SIG-M5 treated with dmso at 0.1 percent for 504 hours (cell line): ENCODE results near the gene LRRFIP1.
"Not testable (repeated sequence)": the region's sequence is repeated elsewhere in the genome, so short reads cannot be mapped to it uniquely, and the experiment has no call there.

Experiments used
- DNase-seq: peaks from one replicate; lab custom pipeline; 2025; ENCODE audit not compliant: unreplicated experiment; lab: John Stamatoyannopoulos, UW

The LRRFIP1 gene

DNA sequence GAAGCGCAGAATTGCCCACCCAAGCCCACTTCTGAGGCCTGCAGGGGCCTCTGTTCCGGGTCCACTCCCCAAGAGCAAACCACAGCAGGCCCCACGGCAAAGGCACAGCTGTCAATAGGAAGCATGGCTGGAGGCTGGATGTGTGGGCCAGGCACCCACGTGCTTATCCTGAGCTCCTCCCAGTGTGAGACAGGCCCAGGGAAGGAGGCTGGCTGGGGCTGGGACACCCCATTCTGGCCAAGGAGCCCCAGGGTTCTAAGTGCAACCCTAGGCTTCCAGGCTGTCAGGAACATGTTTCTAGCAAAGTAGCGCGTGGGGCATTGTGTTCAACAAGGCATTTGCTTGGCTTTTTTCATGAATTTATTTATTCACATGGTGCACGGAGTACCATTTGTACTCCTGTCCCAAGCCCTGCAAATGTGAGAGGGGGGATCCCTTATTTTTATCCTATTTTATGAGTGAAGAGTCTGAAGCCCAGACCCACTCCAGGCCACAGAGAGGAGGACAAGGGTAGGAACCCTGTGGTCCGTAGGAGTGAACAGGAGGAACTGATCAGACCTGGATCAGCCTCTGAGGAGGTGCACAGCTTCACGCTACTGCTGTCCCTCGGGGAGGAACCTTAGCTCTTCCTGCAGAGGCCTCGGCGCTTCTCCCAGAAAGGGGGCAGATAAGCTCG lies 30.7 kb upstream of the LRRFIP1 start:
- DNase-seq, result no peak

DNA sequence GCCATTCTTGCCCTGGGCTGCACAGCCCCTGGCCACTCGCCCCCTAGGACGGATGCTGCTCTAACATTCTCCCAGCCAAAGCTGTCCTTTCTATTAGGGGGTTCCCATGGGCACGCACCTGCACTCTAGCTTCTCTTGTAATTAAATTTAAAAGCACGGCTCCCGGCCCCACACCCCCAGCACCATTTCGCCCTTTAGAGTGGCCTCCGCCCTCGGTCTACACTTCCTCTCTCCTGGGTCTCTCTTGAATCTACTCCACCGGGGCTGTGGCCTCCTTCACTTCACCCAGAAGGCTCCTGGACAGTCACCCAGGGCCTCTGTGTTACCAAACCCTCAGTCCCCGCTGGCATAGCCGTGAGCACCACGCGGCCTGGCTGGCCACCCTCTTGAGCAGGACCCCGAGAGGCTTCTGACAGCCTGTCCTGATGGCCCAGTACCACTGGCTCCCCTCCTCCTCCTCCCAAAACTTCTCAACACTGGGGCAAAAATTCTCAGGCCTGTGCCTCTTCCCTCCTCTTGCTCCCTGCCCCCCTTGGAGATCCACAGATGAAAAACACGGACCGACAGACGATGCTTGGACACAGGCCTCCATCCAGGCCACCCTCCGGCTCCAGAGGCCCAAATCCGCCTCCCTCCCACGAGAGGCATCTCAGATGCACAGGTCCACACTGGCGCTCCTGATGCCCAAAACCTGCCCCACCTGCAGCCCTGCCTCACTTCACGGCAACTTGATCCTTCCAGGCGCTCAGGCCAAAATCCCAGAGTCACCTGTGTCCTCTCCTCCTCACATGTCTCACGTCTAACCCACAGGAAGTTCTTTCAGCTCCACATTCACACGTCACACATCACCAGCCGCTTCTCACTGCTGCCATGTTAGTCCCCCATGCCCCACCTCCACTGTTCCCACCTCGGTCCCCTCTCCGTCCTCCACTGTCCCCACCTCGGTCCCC lies 29.9 kb upstream of the LRRFIP1 start:
- no peak for DNase-seq

DNA sequence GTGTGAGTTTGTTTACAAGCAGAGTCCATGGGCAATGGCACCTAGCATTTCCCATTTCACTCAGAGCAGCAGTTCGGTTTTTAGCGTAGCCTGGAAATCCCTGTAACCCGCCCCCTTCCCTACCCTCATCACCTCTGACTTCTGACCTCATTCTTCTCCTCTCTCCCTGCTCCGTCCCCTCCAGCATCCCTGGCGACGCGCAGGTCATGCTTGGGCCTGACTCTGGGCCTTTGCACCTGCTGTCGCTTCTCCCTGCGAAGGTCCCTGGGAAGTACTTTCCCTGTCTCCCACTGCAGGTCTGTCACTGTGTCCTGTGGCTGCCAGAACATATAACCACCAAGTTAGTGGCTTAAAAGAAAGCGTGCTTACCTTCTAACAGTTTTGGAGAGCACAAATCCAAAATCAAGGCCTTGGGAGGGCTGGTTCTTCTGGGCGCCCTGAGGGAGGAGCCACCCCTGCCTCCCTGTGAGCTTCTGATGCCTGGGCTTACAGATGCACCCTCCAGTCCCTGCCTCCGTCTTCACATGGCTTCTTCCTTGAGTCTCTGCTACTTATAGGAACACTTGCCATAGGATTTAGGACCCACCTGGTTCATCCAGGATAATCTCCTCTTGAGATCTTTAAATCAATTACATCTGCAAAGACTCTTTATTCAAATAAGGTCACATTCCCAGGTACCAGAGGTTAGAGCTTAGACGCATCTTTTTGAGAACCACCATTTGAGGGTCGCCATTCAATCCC lies 28.7 kb upstream of the LRRFIP1 start:
- no peak for DNase-seq

DNA sequence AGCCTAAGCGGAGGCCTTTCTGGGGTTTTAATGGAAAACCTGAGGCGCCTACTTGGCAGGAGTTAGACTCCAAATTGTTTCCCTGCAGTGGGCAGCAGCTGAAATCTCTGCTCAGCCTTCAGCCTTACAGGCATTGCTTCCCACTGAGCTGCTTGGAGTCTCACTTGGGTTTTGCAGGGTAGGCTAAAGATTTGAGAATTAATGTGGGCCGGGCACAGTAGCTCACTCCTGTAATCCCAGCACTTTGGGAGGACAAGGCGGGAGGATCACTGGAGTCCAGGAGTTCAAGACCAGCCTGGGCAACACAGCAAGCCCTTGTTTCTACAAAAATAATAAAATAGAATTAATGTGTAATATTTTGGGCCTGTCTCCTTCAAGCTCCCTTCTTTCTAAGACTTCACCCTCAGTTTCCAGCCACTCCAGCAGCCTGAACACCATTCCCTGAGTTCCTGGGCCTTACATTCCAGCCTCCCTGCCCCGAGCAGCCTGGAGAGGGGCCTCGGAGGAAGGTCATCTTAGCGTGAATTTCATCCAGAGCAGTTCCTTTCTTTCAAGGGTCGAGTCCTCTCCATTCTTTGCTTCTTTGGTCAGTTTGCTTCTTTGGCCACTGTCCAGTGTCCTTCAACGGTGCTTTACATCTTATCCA lies 27.8 kb upstream of the LRRFIP1 start:
- DNase-seq, result no peak

DNA sequence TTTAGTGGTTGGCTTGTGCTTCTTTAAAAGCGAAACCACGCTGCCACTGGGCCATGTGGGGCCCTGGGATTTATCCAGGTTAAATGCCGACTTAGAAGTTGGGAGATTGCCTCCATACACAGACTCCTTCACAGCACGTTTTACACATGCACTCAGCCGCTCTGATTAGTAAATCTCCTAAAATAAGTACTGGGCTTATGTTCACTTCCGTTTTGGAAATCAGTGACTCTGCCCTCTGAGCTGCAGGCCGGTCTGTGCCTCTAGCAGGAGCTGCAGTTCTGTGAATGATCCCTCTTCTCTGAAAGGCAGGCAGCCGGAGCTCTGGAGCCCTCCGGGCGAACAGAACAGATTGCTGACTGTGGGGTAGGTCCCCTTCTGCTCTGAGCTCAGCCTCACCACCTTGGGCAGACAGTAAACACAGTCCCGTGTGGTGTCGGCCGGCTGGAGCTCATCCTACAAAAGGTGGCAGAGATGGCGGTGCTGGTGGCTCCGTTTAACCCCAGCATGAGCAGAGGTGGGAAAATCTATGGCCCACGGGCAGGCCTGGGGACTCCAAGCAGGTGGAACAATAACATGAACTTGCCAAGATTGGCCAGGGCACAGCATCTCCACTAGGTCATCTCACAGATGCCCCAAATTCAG lies 27.1 kb upstream of the LRRFIP1 start:
- DNase-seq, result no peak

DNA sequence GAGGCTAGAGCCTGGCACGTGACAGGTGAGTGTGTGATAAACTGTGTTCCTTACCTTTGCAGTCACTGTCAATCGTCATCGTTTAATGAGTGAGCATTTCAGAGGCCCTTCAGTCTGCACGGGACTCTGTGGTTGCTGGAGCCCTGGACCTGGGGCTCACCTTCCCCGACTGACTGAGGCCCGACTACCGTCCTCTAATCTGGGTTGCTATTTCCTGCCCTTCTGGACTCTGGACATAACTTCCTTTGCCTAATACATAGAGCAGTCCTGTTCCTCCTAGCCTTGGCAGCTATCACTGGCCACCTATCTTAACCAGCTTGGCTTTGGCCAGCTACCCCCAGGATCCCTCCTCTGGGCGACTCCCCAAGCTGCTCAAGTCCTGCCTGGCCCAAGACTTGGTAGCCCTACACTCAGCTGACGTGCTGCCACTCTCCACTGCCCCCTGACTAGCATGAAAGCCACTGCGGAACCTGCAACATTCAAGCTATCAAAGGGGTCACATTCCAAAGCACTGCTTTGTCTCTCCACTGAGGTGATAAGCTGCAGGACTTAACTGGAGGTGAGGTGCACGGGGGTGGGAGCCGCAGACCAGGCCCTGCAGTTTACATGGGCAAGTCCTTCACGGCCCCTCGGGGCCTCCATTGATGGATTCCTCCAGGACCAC lies 25.8 kb upstream of the LRRFIP1 start:
- DNase-seq, result no peak

DNA sequence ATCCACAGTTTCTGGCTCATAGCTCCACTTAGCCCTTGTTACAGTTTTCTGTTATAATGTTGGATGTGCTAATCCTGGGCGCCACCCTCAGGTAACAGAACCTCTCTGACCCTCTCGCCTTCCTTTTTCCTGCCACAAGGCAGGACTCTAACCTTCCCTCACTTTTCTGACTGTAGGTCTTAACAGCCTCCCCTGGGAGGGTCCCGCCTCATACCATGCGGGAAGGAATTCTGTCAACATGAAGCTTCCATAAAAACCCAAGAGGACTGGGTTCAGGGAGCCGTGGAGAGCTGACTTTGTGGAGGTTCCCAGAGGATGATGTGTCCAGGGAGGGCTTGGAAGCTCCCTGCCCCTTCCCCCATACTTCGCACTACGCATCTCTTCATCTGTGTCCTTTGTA lies 25.0 kb upstream of the LRRFIP1 start:
- no peak for DNase-seq

DNA sequence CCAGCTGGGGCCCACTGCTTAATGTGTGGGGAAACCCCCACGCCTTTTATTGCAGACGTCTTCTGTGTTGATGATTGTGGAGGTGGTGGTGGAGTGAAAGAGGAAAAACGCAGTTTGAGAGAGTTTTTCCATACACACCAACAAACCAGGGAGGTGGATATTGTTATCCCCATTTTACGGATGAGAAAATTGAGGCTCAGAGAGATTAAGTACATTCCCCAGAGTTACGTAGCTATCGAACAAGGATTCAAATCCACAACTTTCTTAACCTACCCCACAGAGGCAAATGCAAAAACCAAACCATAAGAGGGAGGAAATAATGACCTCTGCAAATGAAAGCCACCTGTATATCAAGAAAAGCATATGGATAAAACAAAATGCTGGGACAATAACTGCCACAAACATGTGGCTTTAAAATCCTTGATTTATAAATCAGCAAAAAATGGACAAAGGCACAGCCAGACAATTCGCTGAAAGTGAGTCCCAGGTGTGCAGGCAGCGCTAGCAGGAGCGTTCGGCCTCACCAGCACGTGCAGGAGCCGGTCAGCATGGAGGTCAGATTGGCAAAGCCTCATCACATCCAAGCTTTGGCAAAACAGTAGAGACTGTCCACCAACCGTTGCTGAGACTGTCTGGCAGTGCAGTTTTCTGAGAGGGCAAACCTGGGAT lies 24.2 kb upstream of the LRRFIP1 start:
- no peak for DNase-seq

DNA sequence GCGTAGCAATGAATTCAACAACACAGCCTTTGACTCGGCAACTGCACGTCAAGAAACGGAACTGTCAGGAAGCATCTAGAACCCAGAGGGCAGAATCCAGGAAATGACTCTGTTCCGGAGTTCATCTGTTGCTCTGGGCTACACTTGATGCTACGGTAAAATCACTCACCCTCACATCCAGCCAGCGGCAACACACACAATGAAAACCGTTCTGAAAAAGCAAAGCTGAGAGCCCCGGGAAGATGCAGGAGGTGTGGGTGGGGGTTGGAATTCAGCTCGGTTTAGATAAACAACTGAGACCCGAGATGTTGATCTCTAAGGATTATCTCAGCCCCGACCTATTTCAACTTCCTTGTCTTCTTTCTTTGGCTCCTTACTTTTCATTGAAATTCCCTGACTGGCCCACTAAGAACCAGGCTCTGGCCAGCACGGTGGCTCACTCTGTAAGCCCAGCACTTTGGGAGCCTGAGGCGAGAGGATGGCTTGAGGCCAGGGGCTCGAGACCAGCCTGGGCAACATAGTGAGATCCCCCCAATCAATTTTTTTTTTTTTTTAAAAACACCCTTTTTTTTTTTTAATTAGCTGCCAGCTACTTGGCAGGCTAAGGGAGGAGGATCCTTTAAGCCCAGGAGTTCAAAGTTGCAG lies 23.5 kb upstream of the LRRFIP1 start:
- no peak for DNase-seq

DNA sequence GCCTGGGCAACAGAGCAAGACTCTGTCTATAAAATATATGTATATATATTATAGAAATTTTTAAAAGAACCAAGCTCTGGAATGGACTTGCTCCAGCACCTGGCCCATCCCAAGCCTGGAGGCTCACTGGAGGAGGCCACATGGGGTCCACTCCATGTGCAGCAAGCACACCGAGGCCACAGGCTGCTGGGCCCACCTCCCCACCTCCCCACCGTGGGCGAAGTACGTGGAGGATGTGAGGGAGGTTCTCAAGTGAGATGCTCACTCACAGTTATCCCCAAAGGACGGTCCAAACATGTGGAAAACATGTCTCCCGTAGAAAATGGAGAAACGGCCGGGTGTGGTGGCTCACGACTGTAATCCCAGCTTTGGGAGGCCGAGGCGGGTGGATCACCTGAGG lies 23.0 kb upstream of the LRRFIP1 start:
- DNase-seq, result no peak

DNA sequence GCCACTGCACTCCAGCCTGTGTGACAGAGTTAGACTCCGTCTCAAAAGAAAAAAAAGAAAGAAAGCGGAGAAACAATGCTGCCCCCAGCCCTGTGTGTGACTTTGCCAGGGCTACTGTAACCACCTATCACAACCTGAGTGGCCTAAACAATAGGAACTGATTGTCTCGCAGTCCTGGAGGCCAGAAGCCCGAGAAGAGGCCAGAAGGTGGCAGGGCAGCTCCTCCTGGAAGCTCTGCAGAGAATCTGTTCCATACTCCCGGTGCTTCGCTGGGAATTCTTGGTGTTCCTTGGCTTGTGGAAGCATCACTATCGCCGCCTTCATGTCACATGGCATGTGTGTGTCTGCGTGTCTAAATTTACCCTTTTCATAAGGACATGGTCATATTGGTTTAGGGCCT lies 22.4 kb upstream of the LRRFIP1 start:
- DNase-seq, result no peak

DNA sequence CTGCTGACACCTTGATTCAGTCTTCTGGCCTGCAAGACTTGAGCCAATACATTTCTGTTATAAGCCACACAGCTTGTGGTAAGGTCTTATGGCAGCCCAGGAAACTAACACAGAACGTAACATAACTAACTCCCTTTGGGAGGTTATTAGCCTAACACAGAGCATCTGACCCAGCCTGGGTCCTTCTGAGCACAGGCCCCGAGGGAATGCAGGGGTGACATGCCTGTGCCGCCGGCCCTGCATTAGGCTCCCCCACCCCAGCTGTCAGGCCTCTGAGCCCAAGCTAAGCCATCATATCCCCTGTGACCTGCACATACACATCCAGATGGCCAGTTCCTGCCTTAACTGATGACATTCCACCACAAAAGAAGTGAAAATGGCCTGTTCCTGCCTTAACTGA lies 20.9 kb upstream of the LRRFIP1 start:
- DNase-seq, result not testable (repeated sequence)

DNA sequence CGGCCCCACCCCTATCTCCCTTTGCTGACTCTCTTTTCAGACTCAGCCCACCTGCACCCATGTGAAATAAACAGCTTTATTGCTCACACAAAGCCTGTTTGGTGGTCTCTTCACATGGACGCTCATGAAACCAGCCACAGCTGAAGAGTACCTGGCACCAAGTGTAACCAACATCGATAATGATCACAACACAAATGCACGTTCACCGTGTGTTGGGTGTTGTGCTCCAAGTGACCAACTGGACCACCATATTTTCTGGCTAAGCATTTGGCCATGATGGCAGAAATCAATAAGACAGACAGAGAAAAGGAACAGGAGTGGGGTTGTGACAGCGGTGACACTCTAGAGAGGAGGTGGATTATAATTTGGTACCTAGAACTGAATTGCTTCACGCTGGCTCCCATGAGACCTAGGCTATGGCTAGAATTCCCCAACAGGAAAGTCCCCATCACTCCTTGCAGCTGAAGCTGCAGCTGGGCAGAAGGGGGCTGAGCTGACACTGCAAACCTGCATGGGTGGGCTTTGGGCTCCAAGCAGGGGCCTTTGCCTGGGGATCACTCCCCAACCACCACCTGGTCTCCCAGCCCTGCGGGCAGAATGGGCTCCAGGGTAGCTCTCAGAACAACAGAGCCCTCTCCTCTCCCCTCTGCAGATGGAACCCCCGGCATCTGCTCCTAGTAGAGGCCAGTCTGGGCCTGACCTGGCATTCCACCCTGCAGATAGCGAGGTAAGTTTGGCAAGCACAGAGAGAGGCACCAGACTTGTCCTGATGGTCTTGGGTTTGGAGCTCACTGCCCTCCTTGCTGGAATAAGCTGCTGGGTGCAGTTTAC lies 14.6 kb upstream of the LRRFIP1 start:
- DNase-seq, result no peak

DNA sequence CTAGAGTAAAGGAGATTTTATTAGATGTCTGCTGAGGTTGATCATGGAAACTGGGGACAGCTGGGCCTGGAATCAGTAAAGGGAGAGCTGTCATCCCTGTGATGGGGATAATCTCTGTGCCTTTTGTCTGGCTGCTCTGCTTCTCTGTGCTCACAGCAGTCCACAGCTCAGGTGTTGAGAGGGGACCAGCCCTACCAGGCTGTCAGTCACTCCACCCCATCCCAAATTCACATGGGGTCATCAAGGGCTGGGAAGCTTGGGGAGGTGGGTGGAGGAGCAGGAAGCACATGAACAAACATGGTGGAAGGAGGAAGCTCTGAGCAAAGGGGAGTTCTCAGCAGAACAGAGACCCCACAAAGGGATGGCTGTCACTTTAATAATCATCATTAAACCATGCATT lies 13.7 kb upstream of the LRRFIP1 start:
- no peak for DNase-seq

DNA sequence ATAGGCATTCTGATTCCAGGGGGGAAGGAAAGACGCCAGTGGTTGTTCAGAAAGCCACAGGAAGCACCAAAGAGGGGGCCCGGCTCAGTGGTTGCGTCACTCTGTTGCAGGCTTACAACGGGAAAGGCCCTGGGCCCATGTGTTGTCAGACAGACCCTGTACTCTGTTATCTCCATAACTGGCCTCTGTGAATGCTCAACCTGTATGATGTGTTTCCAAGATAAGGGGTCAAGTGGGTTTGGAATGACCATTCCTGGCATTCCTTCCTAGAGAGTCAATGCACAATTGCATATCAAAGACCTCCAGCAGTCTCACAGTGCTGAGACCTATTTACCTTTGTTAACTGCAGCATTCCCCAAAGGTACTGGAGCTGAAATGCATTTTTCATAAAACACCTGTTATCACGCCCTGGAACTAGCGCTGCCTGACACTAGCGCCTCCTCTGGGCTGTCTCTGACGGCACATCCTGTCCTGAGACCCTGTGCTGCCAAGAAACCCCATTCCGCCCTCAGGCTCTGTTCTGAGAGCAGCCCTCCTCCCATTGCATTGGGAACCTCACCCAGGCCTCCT lies 13.2 kb upstream of the LRRFIP1 start:
- DNase-seq, result peak; percentile 67

DNA sequence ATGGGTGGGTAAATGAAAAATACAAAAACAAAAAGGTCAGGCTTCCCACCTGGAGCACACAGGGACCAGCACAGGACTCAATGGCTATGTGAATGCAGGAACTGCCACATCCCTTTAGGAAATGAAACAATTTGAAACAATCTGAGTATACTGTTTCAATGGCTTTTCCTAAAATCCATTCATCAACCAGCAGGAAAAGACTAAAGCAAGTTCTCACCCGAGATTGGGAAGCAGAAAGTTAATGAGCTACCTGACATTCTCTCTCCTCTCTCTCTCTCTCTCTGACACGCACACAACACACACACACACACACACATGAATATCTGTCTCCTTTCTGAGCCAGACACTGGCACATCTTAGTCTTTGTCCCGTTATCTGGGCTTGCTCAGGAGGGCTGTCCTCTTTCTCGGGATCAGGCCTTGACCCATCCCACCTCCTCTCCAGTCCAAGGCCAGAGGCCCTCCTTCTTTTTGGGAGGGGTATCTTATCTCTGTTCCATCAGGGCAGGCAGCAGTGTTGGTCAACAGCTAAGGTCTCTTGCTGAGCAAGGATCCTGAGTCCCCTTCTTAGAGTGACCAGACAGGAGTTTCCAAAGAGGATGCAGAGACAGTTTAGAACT lies 11.6 kb upstream of the LRRFIP1 start:
- no peak for DNase-seq

DNA sequence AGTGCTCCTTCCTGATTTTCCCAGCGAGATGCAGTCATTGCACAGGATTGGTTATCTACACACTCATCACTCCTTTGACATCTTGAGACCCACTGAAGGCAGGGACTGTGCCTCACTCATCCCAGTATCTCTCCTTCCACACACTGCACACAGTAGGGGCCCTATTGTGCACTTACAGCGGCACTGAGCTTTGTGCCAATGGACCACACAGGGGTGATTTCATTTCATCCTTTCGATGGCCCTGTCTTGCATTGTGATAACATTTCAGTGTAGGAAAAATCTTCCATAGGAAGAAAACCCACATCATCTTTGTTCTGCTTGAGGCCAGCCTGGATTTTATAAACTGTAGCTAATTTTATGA lies 11.0 kb upstream of the LRRFIP1 start:
- no peak for DNase-seq
